Neural cell (in vitro differentiated cells): ENCODE measurements around the gene GALK2.

Experiments used
- CTCF ChIP-seq: fragments of 450-650 bp; IDR thresholded peaks from 2 replicates; pipeline ENCODE4 v1.5.1; 2014; ENCODE audit warnings: antibody characterized with exemption, mild to moderate bottlenecking, moderate library complexity; ENCODE audit not compliant: poor library complexity, severe bottlenecking
- EP300 ChIP-seq: fragments of 450-650 bp; conservative IDR thresholded peaks from 2 replicates; pipeline ENCODE4 v1.6.1; 2014; ENCODE audit warnings: antibody characterized with exemption, mild to moderate bottlenecking, moderate library complexity; ENCODE audit not compliant: poor library complexity, severe bottlenecking
- EZH2 ChIP-seq: fragments of 200-600, 300-800 bp; shearing (Covaris generic), sonication (generic); IDR thresholded peaks from 2 replicates; pipeline ENCODE4 v1.6.1; 2014; ENCODE audit warnings: antibody characterized with exemption, low read length, borderline replicate concordance, mild to moderate bottlenecking; ENCODE audit not compliant: insufficient read depth, poor library complexity, severe bottlenecking
- MXI1 ChIP-seq: fragments of 450-650 bp; conservative IDR thresholded peaks from 2 replicates; pipeline ENCODE4 v1.6.1; 2014; ENCODE audit warnings: antibody characterized with exemption, mild to moderate bottlenecking; ENCODE audit not compliant: poor library complexity, severe bottlenecking
- POLR2AphosphoS5 ChIP-seq: IDR thresholded peaks from 2 replicates; pipeline ENCODE4 v1.6.1; 2012
- RAD21 ChIP-seq: fragments of 450-650 bp; conservative IDR thresholded peaks from 2 replicates; pipeline ENCODE4 v1.6.1; 2014; ENCODE audit warnings: antibody characterized with exemption, mild to moderate bottlenecking, moderate library complexity
- TAF1 ChIP-seq: IDR thresholded peaks from 2 replicates; pipeline ENCODE4 v1.6.1; 2012; ENCODE audit warnings: low read depth
- TF ChIP-seq, protein P1 (sequence below): IDR thresholded peaks from 2 replicates; pipeline ENCODE4 v1.6.1; 2012; ENCODE audit warnings: borderline replicate concordance

DNA sequence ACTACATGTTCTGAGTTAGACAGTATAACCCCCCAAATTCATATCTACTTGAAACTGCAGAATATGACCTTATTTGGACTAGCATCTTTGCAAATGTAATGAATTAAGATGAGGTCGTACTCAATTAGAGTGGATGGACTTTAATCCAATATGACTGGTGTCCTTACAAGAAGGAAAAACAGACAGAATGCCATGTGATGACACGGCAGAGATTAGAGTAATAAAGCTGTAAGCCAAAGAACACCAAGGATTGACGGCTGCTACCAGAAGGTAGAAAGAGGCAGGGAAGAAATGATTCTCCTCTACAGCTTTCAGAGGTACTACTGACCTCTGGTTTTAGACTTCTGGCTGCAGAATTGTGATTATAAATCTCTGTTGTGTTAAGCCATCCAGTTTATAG is 30.3 kb downstream of the GALK2 start:
- TF ChIP-seq CTCF (no peak), EZH2 (no peak), RAD21 (no peak), MXI1 (no peak), TAF1 (no peak), EP300 (no peak), POLR2AphosphoS5 (no peak)
- TF ChIP-seq, protein P1, sequence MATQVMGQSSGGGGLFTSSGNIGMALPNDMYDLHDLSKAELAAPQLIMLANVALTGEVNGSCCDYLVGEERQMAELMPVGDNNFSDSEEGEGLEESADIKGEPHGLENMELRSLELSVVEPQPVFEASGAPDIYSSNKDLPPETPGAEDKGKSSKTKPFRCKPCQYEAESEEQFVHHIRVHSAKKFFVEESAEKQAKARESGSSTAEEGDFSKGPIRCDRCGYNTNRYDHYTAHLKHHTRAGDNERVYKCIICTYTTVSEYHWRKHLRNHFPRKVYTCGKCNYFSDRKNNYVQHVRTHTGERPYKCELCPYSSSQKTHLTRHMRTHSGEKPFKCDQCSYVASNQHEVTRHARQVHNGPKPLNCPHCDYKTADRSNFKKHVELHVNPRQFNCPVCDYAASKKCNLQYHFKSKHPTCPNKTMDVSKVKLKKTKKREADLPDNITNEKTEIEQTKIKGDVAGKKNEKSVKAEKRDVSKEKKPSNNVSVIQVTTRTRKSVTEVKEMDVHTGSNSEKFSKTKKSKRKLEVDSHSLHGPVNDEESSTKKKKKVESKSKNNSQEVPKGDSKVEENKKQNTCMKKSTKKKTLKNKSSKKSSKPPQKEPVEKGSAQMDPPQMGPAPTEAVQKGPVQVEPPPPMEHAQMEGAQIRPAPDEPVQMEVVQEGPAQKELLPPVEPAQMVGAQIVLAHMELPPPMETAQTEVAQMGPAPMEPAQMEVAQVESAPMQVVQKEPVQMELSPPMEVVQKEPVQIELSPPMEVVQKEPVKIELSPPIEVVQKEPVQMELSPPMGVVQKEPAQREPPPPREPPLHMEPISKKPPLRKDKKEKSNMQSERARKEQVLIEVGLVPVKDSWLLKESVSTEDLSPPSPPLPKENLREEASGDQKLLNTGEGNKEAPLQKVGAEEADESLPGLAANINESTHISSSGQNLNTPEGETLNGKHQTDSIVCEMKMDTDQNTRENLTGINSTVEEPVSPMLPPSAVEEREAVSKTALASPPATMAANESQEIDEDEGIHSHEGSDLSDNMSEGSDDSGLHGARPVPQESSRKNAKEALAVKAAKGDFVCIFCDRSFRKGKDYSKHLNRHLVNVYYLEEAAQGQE = no peak
